Tibial nerve (tissue), 4 donors: ENCODE data around the gene HRCT1. TPM values are rescaled to one million over a fixed set of nuclear protein-coding genes. Genes with fewer than 3 reads are reported as not detected.

Experiments used
- DNase-seq, 2 donors: peaks; one replicate each; pipeline ENCODE4 v3.0.0-alpha.2; 2019; ENCODE audit warnings: low spot score in 2 of 2
- H3K27ac ChIP-seq, 4 donors: fragments of 200-600 bp; sonication (generic) in 3 of 4; one replicate each; pipeline ENCODE4 v1.5.1; 2017 to 2019; ENCODE audit warnings: mild to moderate bottlenecking in 1 of 4
- H3K27me3 ChIP-seq, 2 donors: fragments of 200-600 bp; sonication (generic) in 1 of 2; one replicate each; pipeline versions ENCODE4 v1.5.1 to v1.6.0; 2017 to 2019
- H3K36me3 ChIP-seq, 3 donors: fragments of 200-600 bp; sonication (generic); one replicate each; pipeline ENCODE4 v1.5.1; 2018 to 2019
- H3K4me1 ChIP-seq, 4 donors: fragments of 200-600 bp; sonication (generic) in 3 of 4; one replicate each; pipeline ENCODE4 v1.5.1; 2017 to 2019
- H3K4me3 ChIP-seq, 4 donors: fragments of 200-600 bp; sonication (generic) in 3 of 4; one replicate each; pipeline ENCODE4 v1.5.1; 2017 to 2019; ENCODE audit warnings: mild to moderate bottlenecking in 1 of 4, moderate library complexity in 1 of 4
- H3K9me3 ChIP-seq, 4 donors: fragments of 200-600 bp; sonication (generic) in 3 of 4; one replicate each; pipeline ENCODE4 v1.5.1; 2017 to 2019
- EP300 ChIP-seq, 2 donors: sonication (generic); formaldehyde crosslinking; IDR thresholded peaks; one replicate each; pipeline ENCODE4 v1.6.1; 2017; ENCODE audit warnings: antibody characterized with exemption in 2 of 2, mild to moderate bottlenecking in 1 of 2
- POLR2A ChIP-seq, 2 donors: fragments of 450-650 bp; IDR thresholded peaks; one replicate each; pipeline ENCODE4 v1.6.1; 2017; ENCODE audit warnings: antibody characterized with exemption in 2 of 2, mild to moderate bottlenecking in 2 of 2, moderate library complexity in 2 of 2
- WGBS, 2 donors: methylation state at CpG; one replicate each; pipeline ENCODE4 v1.1.5; 2018; 5-methylcytosine and 5-hydroxymethylcytosine counted together
- total RNA-seq, 4 donors: library from RNA; depleted of rRNA; stranded (reverse); fragments of >200 nt; gene quantifications; one replicate each; pipeline ENCODE4 v1.1.0, GENCODE V29; 2016
- TF ChIP-seq, protein P1 (sequence below), 5 experiments: fragments of 200-600 bp in 3 of 5; fragments of 450-650 bp in 2 of 5; sonication (generic) in 3 of 5; IDR thresholded peaks; one replicate each; pipeline ENCODE4 v1.5.1; 2016 to 2019; ENCODE audit warnings: antibody characterized with exemption in 5 of 5, mild to moderate bottlenecking in 3 of 5, moderate library complexity in 2 of 5

HRCT1 gene
- total RNA-seq, 4 donors from 2014 or later, result 7.2 to 15.5 (median 12.0) TPM

DNA sequence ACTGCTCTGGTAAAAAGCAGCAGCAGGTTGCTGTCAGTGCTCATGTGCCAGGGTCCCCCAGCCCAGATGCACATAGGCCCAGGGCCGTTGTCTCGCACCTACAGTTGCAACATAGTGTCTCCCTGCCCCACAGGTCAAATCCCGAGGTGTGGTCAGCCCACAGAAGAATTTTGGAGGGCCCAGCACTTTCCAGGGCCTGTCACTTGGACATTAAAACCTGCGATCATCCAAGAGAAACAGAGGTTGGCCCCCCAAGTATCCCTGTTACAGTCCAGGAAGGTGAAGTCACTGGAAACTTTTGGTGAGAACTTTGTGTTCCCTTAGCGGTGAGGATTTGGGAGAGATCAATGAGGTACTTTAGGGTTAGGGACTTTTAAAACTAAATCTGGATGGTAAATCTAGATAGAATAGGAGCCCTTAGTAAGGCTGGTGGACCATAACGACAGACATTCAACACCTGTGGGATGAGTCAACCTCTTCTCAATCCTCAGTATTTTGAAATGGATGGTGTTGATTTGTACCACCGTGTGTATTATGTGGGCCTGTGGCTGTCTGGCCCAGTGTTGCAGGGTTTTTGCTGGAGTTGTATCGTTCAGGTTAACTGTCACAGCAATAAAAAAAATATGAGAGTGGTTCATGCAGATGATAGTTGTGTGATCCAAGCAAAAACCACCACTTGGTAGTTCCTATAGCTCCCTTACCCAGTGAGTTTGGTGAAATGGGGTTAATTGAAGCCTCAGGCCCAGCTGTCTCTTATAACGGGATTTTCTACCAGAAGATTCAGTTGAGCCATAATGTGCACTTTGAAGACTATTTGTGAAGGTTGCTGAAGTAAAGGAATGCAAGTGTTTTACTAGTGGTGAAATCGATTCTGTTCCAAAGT is 32.7 kb downstream of the HRCT1 start:
- Histone ChIP-seq H3K36me3 (no peaks in the 10 kb centered on the region), H3K27me3 (no peaks in the 10 kb centered on the region), H3K4me3 (no peak overlapping the region), H3K9me3 (no peaks in the 10 kb centered on the region), H3K27ac (peak overlapping the region in 2 of 4 donors; percentile 42 to 59), H3K4me1 (peaks cover 0 to 42% (median 8%) of the 10 kb centered on the region in 4 donors)
- TF ChIP-seq, protein P1, sequence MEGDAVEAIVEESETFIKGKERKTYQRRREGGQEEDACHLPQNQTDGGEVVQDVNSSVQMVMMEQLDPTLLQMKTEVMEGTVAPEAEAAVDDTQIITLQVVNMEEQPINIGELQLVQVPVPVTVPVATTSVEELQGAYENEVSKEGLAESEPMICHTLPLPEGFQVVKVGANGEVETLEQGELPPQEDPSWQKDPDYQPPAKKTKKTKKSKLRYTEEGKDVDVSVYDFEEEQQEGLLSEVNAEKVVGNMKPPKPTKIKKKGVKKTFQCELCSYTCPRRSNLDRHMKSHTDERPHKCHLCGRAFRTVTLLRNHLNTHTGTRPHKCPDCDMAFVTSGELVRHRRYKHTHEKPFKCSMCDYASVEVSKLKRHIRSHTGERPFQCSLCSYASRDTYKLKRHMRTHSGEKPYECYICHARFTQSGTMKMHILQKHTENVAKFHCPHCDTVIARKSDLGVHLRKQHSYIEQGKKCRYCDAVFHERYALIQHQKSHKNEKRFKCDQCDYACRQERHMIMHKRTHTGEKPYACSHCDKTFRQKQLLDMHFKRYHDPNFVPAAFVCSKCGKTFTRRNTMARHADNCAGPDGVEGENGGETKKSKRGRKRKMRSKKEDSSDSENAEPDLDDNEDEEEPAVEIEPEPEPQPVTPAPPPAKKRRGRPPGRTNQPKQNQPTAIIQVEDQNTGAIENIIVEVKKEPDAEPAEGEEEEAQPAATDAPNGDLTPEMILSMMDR (IDR thresholded peaks at IDR 0.05), result no peak
- TF ChIP-seq EP300 (IDR thresholded peaks at IDR 0.05), result peak in 1 of 2 donors; percentile 34
- no peak for DNase-seq
- WGBS, 2 donors, result 71 to 78% methylated on average over 10 of the region's 10 CpGs

DNA sequence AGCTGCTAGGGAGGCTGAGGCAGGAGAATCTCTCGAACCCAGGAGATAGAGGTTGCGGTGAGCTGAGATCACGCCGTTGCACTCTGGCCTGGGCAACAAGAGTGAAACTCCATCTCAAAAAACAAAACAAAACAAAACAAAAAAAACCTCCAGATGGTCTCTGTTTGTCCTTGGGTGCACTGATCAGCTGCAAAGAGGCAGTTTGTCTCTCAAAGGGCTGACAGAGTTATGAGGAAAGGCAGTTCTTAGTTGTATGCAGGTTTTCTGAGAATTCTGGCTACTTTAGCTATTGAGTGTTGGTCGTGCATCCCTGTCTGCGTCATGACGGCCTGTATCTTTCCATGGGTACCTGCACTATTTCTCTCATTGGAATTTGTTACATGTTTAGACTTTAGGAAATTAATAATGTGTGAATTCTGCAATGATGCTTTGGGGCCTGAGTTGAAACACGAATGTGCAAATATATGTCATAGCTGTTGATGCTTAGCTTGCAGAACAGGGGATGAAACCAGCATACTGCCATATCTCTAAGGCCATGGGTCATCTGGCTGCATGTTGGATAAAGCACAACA is 33.8 kb downstream of the HRCT1 start:
- TF ChIP-seq POLR2A (IDR thresholded peaks at IDR 0.05), result no peak
- H3K27ac ChIP-seq, result no peak overlapping the region

DNA sequence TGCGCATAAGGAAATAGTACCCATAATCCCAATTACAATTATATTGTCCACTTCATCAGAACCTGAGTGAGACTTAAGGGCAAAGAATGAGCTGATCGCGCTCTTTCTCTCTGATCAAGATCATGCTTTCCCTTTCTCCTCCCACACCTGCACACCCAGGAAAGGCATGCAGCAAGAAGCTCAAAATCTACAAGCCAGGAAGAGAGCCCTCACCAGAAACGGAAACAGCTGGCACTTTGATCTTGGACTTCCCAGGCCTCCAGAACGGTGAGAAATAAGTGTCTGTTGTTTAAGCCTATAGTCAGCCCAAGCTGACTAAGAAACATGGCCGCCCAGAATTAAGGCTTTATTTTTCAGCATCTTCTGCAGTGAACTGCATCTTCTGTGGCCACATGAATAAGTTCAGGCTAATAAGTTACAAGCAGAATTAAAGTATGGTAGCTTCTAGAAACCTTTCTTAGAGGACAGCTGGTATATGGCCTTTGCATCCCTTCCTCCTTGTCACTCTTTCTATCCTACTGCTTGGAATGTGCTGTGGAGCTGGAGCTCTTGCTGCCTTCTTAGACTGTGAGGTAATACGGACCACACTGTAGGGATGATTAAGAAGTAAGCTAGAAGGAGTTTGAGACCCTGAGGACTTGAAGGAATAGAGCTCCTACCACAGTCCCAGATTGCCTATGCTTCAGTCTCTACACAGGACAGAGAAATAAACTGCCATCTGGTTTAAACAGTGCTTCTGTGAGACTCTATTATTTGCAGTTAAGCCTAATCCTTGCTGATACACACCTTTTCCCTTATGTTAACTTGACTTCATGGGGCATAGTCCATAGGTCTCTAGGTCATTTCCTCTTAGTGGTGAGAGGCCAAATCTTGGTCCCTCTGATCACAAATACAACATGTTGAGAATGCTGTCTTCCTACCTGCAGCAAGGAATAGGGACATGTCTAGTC is 34.7 kb downstream of the HRCT1 start:
- no peak for DNase-seq
- TF ChIP-seq EP300 (IDR thresholded peaks at IDR 0.05) (no peak), POLR2A (IDR thresholded peaks at IDR 0.05) (no peak)
- TF ChIP-seq, protein P1 (IDR thresholded peaks at IDR 0.05), result no peak
- Histone ChIP-seq H3K9me3 (no peaks in the 10 kb centered on the region), H3K27me3 (no peaks in the 10 kb centered on the region), H3K4me1 (peaks cover 0 to 33% (median 7%) of the 10 kb centered on the region in 4 donors), H3K27ac (peak overlapping the region in 1 of 4 donors; percentile 15), H3K36me3 (no peaks in the 10 kb centered on the region), H3K4me3 (no peak overlapping the region)
- WGBS, 2 donors, result 69 to 78% methylated on average over 7 of the region's 7 CpGs

More for the DNA sequence above, 33.8 kb downstream of the HRCT1 start:
- 93% methylated on average over 8 of the region's 8 CpGs for WGBS, 2 donors
- H3K9me3 ChIP-seq, result no peaks in the 10 kb centered on the region
- DNase-seq, result no peak
- H3K4me1 ChIP-seq, result peaks cover 0 to 34% (median 8%) of the 10 kb centered on the region in 4 donors
- H3K4me3 ChIP-seq, result no peak overlapping the region
- H3K36me3 ChIP-seq, result no peaks in the 10 kb centered on the region
- H3K27me3 ChIP-seq, result no peaks in the 10 kb centered on the region

DNA sequence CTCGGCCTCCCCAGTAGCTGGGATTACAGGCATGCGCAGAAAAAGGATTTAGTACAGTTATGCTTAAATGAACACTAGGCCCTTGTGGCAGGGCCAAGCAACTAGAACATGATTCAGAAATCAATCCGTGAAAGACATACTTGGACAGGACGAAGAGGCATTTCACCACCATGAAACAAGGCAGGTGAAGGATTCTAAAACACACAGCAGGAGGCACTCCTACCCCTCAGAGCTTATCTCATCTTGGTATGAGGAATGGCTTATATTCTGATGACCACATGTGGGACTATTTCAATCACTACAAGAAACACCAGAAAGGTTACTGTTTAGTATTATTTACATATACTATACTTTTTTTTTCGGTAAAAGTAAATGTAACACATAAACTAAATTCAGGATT is 36.3 kb downstream of the HRCT1 start:
- Histone ChIP-seq H3K36me3 (no peaks in the 10 kb centered on the region), H3K27me3 (no peaks in the 10 kb centered on the region), H3K4me3 (no peak overlapping the region), H3K4me1 (peaks cover 0 to 33% (median 4%) of the 10 kb centered on the region in 4 donors), H3K9me3 (no peaks in the 10 kb centered on the region), H3K27ac (no peak overlapping the region)
- WGBS, 2 donors, result 78 to 92% methylated on average over 5 of the region's 5 CpGs
- TF ChIP-seq EP300 (IDR thresholded peaks at IDR 0.05) (no peak), POLR2A (IDR thresholded peaks at IDR 0.05) (no peak)
- TF ChIP-seq, protein P1 (IDR thresholded peaks at IDR 0.05), result no peak
- no peak for DNase-seq

DNA sequence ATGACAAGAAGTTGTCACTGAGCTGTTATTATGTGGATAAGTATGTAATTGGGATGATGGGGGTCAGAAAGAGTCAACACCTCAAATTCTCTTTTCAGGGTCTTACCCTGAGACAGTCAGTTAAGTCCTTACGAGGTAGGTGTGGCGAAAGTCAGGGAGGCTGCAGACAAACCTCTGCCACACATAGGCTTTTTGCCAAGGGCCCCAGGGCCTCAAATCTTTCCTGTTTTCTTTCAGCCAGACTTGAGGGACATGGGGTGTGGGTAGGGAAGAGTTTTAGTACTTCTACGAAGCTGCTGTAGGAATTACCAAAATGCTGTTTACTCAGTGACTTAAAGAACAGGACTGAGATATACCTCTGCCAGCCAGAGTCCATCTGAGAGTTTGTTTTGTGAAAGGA is 38.2 kb downstream of the HRCT1 start:
- H3K27ac ChIP-seq, result peak overlapping the region in 1 of 4 donors; percentile 8
- 92% methylated on average over 3 of the region's 3 CpGs for WGBS, 2 donors

More for the DNA sequence above, 38.2 kb downstream of the HRCT1 start:
- no peak overlapping the region for H3K4me3 ChIP-seq
- no peaks in the 10 kb centered on the region for H3K9me3 ChIP-seq
- no peak for DNase-seq
- TF ChIP-seq POLR2A (IDR thresholded peaks at IDR 0.05) (no peak), EP300 (IDR thresholded peaks at IDR 0.05) (no peak)
- TF ChIP-seq, protein P1 (IDR thresholded peaks at IDR 0.05), result no peak
- H3K36me3 ChIP-seq, result no peaks in the 10 kb centered on the region
- no peaks in the 10 kb centered on the region for H3K27me3 ChIP-seq
- peaks cover 0 to 20% (median 4%) of the 10 kb centered on the region in 4 donors for H3K4me1 ChIP-seq
